ENCODE measurements around the gene RNF114. TPM values are rescaled to one million over a fixed set of nuclear protein-coding genes. Genes with fewer than 3 reads are reported as not detected.

Gene RNF114
- total RNA-seq, 2 donors from 2014 or later: 82.0 to 181 TPM

GRCh38 chr20:49945306-49945700 is 9.1 kb downstream of the RNF114 start:
- TF ChIP-seq POLR2A (IDR thresholded peaks at IDR 0.05): no peak
- no peak for TF ChIP-seq CTCF (IDR thresholded peaks at IDR 0.05)
- Histone ChIP-seq H3K27me3 (no peaks in the 10 kb centered on the region), H3K27ac (no peak overlapping the region), H3K9me3 (no peaks in the 10 kb centered on the region), H3K36me3 (replicated peaks in 1 of 2; ENCODE audit: insufficient read depth in 1 of 2, low read depth in 2 of 2) (peaks cover 7 to 35% of the 10 kb centered on the region in 2 donors), H3K4me3 (no peak overlapping the region), H3K4me1 (peaks cover 17% of the 10 kb centered on the region)
- 70 to 81% methylated on average over 3 of the region's 3 CpGs for WGBS, 2 donors
- intact Hi-C loops (cut with DNase I): no loop called here
- DNase-seq: no peak
- ATAC-seq: no peak

GRCh38 chr20:49945701-49946477 is 9.7 kb downstream of the RNF114 start:
- intact Hi-C loops (cut with DNase I): no loop called here
- H3K36me3 ChIP-seq (replicated peaks in 1 of 2; ENCODE audit: insufficient read depth in 1 of 2, low read depth in 2 of 2): peaks cover 10 to 40% of the 10 kb centered on the region in 2 donors
- H3K27me3 ChIP-seq: no peaks in the 10 kb centered on the region
- H3K27ac ChIP-seq: no peak overlapping the region
- H3K4me3 ChIP-seq: no peak overlapping the region
- DNase-seq: no peak
- no peaks in the 10 kb centered on the region for H3K9me3 ChIP-seq
- peaks cover 12% of the 10 kb centered on the region for H3K4me1 ChIP-seq
- TF ChIP-seq CTCF (IDR thresholded peaks at IDR 0.05) (no peak), POLR2A (IDR thresholded peaks at IDR 0.05) (no peak)
- WGBS, 2 donors: 92 to 95% methylated on average over 9 to 10 of the region's 10 CpGs
- ATAC-seq: no peak

GRCh38 chr20:49948178-49948577 is 12.0 kb downstream of the RNF114 start:
- intact Hi-C loops (cut with DNase I): no loop called here

GRCh38 chr20:49948809-49949507 is 12.8 kb downstream of the RNF114 start:
- 86 to 96% methylated on average over 10 to 11 of the region's 11 CpGs for WGBS, 2 donors
- DNase-seq (no peak), ATAC-seq (no peak)
- Histone ChIP-seq H3K27me3 (no peaks in the 10 kb centered on the region), H3K36me3 (replicated peaks in 1 of 2; ENCODE audit: insufficient read depth in 1 of 2, low read depth in 2 of 2) (peaks cover 19 to 57% of the 10 kb centered on the region in 2 donors), H3K4me3 (no peak overlapping the region), H3K27ac (no peak overlapping the region), H3K9me3 (no peaks in the 10 kb centered on the region), H3K4me1 (no peaks in the 10 kb centered on the region)
- TF ChIP-seq CTCF (IDR thresholded peaks at IDR 0.05): no peak
- no peak for TF ChIP-seq POLR2A (IDR thresholded peaks at IDR 0.05)
- intact Hi-C loops (cut with DNase I): no loop called here

More at GRCh38 chr20:49948178-49948577, 12.0 kb downstream of the RNF114 start:
- TF ChIP-seq CTCF (IDR thresholded peaks at IDR 0.05) (no peak), POLR2A (IDR thresholded peaks at IDR 0.05) (no peak)
- DNase-seq: no peak
- H3K27ac ChIP-seq: no peak overlapping the region
- no peak overlapping the region for H3K4me3 ChIP-seq
- H3K27me3 ChIP-seq: no peaks in the 10 kb centered on the region
- H3K9me3 ChIP-seq: no peaks in the 10 kb centered on the region
- 82 to 85% methylated on average over 3 of the region's 3 CpGs for WGBS, 2 donors
- no peak for ATAC-seq
- H3K4me1 ChIP-seq: no peaks in the 10 kb centered on the region
- H3K36me3 ChIP-seq (replicated peaks in 1 of 2; ENCODE audit: insufficient read depth in 1 of 2, low read depth in 2 of 2): peaks cover 19 to 51% of the 10 kb centered on the region in 2 donors
